ENCODE data around the gene CYB561.

GRCh38 chr17:63477480-63478440 lies 31.7 kb upstream of the CYB561 start:
- no peak for TF ChIP-seq CTCF (conservative IDR thresholded peaks at IDR 0.05; ENCODE audit: low read length)
- no peak for TF ChIP-seq EZH2phosphoT487 (IDR thresholded peaks at IDR 0.05; ENCODE audit: borderline replicate concordance)

Data from Loucy (cell line).